ENCODE data around the gene AMBRA1. TPM values are rescaled to one million over a fixed set of nuclear protein-coding genes. Genes with fewer than 3 reads are reported as not detected.
"Not testable (repeated sequence)": the region's sequence is repeated elsewhere in the genome, so short reads cannot be mapped to it uniquely, and the experiment has no call there.

Gene AMBRA1
- total RNA-seq, 1 donor from 2014 or later = 27.8 TPM

GRCh38 chr11:46529928-46530574, 63.8 kb downstream of the AMBRA1 start:
- DNase-seq = no peak

DNA sequence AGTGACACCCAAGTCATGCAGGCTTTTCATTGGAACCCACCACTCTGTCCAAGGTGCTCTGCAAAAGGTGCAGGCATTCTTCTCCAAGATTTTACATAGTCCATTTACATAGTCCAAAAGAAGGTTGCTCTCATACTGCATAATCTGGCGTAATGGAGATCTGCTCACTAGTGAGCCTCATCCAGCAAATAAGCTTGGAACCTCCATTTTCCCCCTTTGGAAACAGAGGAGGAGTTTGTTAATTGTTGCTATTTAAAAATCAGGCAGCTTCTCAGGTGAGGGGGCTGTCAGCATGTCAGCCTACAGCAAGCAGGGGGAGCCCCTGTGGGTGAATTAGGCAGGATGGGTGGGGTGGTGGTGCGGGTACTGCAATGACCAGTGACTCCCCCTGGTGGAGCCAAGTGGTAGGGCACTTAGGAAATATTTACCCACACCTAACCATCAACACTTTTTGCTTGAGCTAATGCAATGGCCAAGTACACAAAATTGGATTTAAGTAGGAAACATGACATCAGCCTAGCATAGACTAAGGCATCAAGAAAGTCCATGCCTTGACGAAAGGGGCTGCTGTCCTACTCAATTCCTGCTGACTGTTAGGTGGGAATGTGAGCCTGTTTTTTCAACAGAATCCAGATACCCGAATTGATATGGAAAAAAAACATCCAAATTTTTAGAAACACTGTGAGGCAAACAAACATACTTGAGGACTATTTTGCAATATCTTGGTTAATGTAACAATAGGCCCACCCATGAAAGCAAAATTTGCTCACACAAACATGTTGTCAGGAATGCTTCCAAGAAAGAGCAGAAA, 64.5 kb downstream of the AMBRA1 start:
- peak; percentile 58 for DNase-seq

GRCh38 chr11:46528445-46529094, 65.3 kb downstream of the AMBRA1 start:
- DNase-seq = no peak

DNA sequence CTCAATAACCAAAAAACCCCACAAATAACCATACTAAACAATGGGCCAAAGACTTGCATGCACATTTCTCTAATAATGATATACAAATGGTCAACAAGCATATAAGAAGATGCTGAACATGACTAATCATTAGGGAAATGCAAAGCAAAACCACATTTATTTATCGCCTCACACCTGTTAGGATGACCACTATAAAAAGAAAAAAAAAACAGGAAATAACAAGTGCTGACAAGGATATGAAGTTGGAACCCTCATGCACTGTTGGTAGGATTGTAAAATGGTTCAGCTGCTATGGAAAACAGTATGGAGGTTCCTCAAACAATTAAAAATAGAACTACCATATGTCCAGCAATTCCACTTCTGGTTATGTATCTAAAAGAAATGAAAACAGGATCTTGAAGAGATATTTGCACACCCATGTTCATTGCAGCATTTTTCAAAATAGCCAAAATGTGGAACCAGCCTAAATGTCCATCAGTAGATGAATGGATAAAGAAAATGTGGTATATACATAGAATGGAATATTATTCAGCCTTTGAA, 66.2 kb downstream of the AMBRA1 start:
- DNase-seq = no peak

DNA sequence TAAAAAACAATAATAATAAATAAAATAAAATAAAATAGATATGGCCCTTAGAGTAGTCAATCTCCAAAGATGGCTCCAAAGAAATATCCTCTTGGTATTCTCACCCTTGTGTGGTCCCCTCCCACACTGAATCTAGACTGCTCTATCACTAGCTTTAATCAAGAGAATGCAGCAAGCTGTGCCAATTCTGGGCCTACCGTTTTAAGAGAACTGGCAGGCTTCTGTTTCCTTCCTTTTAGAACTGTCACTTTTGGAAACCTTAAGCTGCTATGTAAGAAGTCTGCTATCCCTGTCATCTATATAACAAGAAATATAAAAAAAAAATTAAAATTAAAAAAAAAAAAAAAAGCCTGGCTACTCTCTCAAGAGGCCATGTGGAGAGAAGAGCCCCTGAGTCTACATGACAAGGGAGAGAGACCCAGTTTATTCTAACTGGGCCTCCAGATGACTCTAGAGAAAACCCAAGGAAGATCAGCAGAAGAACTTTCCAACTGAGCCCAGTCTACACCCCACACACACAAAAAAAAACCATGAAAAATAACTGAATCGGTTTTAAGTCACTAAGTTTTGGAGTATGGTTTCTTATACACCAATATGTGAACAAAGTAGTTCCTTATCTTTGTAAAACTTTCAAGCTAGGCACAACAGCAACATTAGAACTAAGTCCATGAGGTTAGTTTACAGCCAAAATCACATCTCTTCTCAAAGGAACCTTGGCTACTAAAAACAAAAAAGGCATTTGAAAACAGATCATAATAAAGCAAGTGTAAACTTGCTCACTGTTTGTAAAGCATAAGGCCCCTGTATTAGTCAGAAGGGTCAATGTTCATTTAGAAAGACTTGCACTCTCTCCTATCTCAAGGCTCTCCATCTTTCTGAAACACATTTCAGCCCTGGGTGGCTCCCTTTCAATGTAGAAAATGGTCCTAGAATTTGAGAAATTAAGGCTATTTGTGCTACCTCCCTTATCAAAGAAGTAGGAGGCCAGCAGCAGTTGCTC, 67.3 kb downstream of the AMBRA1 start:
- no peak for DNase-seq

DNA sequence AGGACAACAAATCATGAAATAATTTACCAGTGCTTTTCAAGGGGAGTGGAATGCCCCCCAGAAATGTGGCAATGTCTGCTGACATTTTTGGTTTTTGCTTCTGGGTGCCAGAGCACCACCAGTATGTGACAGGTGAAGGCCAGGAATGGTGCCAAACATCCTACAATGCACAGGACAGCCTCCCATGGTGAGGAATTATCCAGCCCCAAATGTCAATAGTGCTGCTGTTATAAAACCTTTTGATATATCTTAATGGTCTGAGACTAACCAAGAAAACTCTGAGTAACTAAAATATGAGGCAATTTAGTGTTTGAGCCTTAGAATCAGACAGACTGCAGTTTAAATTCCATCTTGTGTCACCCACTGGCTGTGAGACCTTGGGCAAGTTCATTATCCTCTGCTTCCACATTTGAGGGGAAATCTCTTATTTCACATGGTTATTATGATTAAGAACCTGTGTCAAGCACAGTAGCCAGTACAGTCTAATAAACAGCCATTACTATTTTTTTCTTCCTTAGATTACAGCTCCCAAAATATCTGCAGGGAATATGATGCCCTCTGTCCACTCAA, 69.5 kb downstream of the AMBRA1 start:
- DNase-seq = no peak

DNA sequence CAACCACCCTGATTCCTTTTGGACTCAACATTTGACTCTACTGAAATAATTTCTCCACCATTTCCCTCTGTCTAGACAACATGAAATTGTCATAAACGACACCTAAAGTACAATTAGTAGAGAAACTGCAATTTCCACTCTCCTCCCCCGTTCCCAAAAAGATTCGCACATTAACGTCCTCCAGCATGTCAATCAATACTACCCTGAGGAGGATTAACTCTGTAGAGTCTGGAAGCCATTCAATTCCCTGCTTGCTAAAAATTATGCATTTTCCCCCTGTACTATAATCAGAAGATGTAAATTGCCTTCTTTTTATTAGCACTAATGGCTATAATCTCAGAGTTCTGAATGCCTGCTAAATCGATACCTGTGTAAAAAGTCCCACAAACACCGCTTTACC, 70.5 kb downstream of the AMBRA1 start:
- no peak for DNase-seq

DNA sequence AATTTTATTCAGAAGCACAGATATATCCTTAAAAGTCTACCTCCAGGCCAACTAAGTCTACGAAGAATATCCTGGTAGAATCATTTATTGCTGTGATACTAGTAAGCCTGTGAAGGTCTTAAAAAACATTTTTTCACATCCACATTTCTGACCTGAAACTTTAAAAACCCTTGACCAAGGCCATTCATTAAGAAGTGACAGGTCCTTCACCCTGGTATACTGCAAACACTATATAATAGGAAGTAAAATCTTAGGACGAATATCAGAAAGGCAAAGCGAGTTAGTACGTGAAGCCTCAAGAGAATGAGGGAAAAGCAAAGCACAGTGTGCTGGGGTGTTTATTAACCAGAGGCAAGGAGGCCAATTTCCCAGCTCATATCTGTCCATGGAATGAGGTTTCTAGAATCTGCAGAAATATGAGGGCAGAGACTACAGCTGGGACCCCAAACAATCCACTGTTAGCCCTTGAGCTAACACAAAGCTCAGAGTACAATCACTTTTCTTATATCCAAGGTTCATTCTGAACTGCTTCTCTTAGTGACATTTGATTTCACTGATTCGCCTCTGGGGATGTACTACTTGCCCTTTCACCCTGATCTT, 71.0 kb downstream of the AMBRA1 start:
- no peak for DNase-seq

GRCh38 chr11:46521961-46522681, 71.7 kb downstream of the AMBRA1 start:
- DNase-seq = no peak

DNA sequence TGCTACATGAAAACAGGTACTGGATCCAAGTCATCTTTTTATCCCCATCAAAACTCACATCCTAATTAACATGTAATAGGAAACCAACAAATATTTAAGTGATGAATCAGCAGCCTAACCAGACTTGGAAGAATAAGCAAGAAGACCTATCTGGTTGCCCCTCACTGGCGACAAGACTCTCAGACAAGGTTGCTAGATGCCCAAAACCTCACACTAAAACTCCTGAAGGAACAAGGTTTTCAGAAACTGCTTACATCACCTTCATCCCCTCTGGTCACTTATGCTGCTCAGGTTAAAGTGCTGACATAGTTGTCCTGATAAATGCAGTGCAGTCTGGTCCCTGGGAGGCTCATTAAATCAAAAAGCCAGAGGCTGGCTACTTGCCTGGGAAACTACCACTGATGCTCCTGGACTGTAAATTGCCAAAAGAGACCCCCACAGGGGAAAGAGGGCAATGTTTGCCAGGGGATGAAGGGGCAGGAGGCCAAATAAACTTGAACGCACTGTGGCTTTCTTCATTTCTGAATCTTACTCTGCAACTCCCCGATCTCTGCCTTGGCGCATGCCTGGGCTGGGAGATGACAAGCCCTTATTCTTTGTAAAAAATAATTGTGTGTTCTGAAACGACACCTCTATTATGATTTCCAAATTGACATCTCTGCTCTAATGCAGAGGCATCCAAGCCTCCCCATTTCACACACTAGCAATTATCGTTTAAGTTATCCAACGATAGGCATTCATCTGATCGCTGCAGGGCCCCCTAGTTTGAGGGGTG, 72.7 kb downstream of the AMBRA1 start:
- no peak for DNase-seq

- no peak for DNase-seq
Observed at GRCh38 chr11:46519351-46519750, 74.5 kb downstream of the AMBRA1 start.

GRCh38 chr11:46518928-46519327, 74.9 kb downstream of the AMBRA1 start:
- DNase-seq = not testable (repeated sequence)

GRCh38 chr11:46514370-46514769, 79.5 kb downstream of the AMBRA1 start:
- no peak for DNase-seq

DNA sequence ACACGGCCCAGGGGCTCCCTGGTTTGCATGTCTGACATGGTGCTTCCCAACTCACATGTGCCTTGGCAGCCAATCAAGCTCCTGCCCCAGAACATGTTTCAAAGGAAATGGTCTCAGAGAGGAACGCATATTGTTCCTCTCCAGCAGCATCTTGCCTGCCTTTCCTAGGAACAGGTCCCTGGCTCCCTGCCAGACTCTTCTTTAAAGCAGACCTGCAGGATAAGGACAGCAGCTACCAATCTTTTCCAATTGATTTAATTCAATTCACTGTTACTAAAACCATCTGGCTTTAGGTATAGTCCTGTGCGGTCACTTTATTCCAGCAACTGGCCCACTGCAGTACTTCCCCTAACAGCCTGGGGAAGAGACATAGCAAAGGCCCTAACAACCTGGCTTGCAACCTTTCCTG, 79.9 kb downstream of the AMBRA1 start:
- DNase-seq = peak; percentile 85

DNA sequence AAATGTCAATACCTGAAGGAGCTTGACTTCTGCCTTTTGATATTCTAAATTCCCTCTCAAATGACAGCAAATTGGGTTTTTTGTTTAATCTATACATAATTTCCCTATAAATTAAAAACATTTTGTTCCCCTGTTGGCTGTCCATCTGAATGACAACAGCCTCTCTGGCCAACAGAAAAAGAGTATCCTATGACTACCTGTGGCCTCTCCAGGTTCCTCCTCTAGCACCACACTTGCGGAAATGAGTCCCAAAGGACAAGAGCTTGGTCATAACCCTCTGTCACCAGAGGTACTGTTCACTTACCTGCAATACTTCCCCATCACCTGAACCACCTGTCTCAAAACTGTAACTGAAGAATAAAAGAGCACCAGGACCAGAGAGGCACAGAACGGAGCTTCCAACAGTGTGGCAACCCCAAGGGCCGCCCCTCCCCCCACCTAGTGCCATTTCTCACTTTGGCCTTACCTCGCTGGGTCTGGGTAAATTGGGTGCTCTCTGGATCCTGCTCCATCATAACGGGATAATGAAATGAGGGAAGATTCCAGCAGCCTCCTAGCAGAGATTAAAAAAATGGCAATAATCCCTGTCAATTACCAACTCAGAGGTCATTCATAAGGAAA, 81.5 kb downstream of the AMBRA1 start:
- no peak for DNase-seq

- DNase-seq = no peak
Observed at GRCh38 chr11:46511342-46511741, 82.5 kb downstream of the AMBRA1 start.

- DNase-seq = no peak
Observed at GRCh38 chr11:46508360-46508759, 85.5 kb downstream of the AMBRA1 start.

- no peak for DNase-seq
Observed at GRCh38 chr11:46506483-46506791, 87.4 kb downstream of the AMBRA1 start.

Measured in tongue (tissue), 2 donors.